Measurements from ENCODE around the gene RIMBP2. TPM values are rescaled to one million over a fixed set of nuclear protein-coding genes. Genes with fewer than 3 reads are reported as not detected.

Gene RIMBP2
- polyA plus RNA-seq, 1 donor (not counting 4 experiments of a cell fraction or from before 2014, with no cell fraction given), result 0.16 TPM

GRCh38 chr12:130696379-130697100 is 19.6 kb downstream of the RIMBP2 start:
- Histone ChIP-seq H3K9ac (ENCODE audit: control insufficient read depth, extremely low read depth, insufficient read depth, low read length) (no peak overlapping the region), H3K27me3 (ENCODE audit: control insufficient read depth, extremely low read depth, insufficient read depth, low read length) (no peaks in the 10 kb centered on the region), H3K27ac (ENCODE audit: control insufficient read depth, insufficient read depth, low read length) (no peak overlapping the region), H3K9me1 (ENCODE audit: control insufficient read depth, extremely low read depth, insufficient read depth, low read length) (no peaks in the 10 kb centered on the region), H2AFZ (ENCODE audit: control insufficient read depth, low read length) (no peak overlapping the region), H3K9me3 (ENCODE audit: control insufficient read depth, low read depth, low read length) (no peaks in the 10 kb centered on the region), H3K4me1 (ENCODE audit: control insufficient read depth, extremely low read depth, insufficient read depth, low read length) (no peaks in the 10 kb centered on the region), H4K20me1 (ENCODE audit: control insufficient read depth, extremely low read depth, insufficient read depth, low read length) (no peaks in the 10 kb centered on the region), H3K4me3 (ENCODE audit: control insufficient read depth in 2 of 3, extremely low read depth in 1 of 3, insufficient read depth in 2 of 3, low read depth in 1 of 3, low read length in 3 of 3) (no peak overlapping the region), H3K36me3 (ENCODE audit: control insufficient read depth in 2 of 2, extremely low read depth in 1 of 2, insufficient read depth in 2 of 2, low read length in 2 of 2) (no peaks in the 10 kb centered on the region), H3K79me2 (ENCODE audit: control insufficient read depth, insufficient read depth, low read length) (no peaks in the 10 kb centered on the region), H3K4me2 (ENCODE audit: control insufficient read depth, extremely low read depth, insufficient read depth, low read depth, low read length) (no peak overlapping the region)
- no peak for FAIRE-seq
- DNase-seq (ENCODE audit: low read depth, low spot score), result no peak
- dilution Hi-C loops (cut with MboI; ENCODE audit: extremely low pct_ligation_motif_present, low sequenced_read_pairs), result no loop called here
- no peak for TF ChIP-seq EZH2 (IDR thresholded peaks at IDR 0.05; ENCODE audit: low read length)
- no peak for TF ChIP-seq CTCF (optimal IDR thresholded peaks at IDR 0.05 in 1 of 3, IDR thresholded peaks at IDR 0.05 in 1 of 3, conservative IDR thresholded peaks at IDR 0.05 in 1 of 3; ENCODE audit: extremely low read depth in 1 of 3, insufficient read depth in 2 of 3, low read length in 3 of 3)

- dilution Hi-C loops (cut with MboI; ENCODE audit: extremely low pct_ligation_motif_present, low sequenced_read_pairs), result no loop called here
- no peak for TF ChIP-seq EZH2 (IDR thresholded peaks at IDR 0.05; ENCODE audit: low read length)
- no peak for TF ChIP-seq CTCF (optimal IDR thresholded peaks at IDR 0.05 in 1 of 3, IDR thresholded peaks at IDR 0.05 in 1 of 3, conservative IDR thresholded peaks at IDR 0.05 in 1 of 3; ENCODE audit: extremely low read depth in 1 of 3, insufficient read depth in 2 of 3, low read length in 3 of 3)
- no peak for FAIRE-seq
Measured at GRCh38 chr12:130695061-130695460, 21.0 kb downstream of the RIMBP2 start.

More at GRCh38 chr12:130695061-130695460, 21.0 kb downstream of the RIMBP2 start:
- no peaks in the 10 kb centered on the region for H3K79me2 ChIP-seq (ENCODE audit: control insufficient read depth, insufficient read depth, low read length)
- no peak for DNase-seq (ENCODE audit: low read depth, low spot score)
- H2AFZ ChIP-seq (ENCODE audit: control insufficient read depth, low read length), result no peak overlapping the region
- H3K9me1 ChIP-seq (ENCODE audit: control insufficient read depth, extremely low read depth, insufficient read depth, low read length), result no peaks in the 10 kb centered on the region
- H3K4me3 ChIP-seq (ENCODE audit: control insufficient read depth in 2 of 3, extremely low read depth in 1 of 3, insufficient read depth in 2 of 3, low read depth in 1 of 3, low read length in 3 of 3), result no peak overlapping the region
- H3K27ac ChIP-seq (ENCODE audit: control insufficient read depth, insufficient read depth, low read length), result no peak overlapping the region
- no peaks in the 10 kb centered on the region for H4K20me1 ChIP-seq (ENCODE audit: control insufficient read depth, extremely low read depth, insufficient read depth, low read length)
- no peak overlapping the region for H3K4me2 ChIP-seq (ENCODE audit: control insufficient read depth, extremely low read depth, insufficient read depth, low read depth, low read length)
- no peaks in the 10 kb centered on the region for H3K36me3 ChIP-seq (ENCODE audit: control insufficient read depth in 2 of 2, extremely low read depth in 1 of 2, insufficient read depth in 2 of 2, low read length in 2 of 2)
- no peaks in the 10 kb centered on the region for H3K9me3 ChIP-seq (ENCODE audit: control insufficient read depth, low read depth, low read length)
- H3K4me1 ChIP-seq (ENCODE audit: control insufficient read depth, extremely low read depth, insufficient read depth, low read length), result no peaks in the 10 kb centered on the region
- H3K9ac ChIP-seq (ENCODE audit: control insufficient read depth, extremely low read depth, insufficient read depth, low read length), result no peak overlapping the region
- no peaks in the 10 kb centered on the region for H3K27me3 ChIP-seq (ENCODE audit: control insufficient read depth, extremely low read depth, insufficient read depth, low read length)
